ENCODE data around the gene TGFA.

GRCh38 chr2:70518557-70518956 is 35.1 kb downstream of the TGFA start:
- no peak for TF ChIP-seq CTCF (IDR thresholded peaks at IDR 0.05; ENCODE audit: low read depth, low read length, poor library complexity, severe bottlenecking)
- no peak for TF ChIP-seq EZH2phosphoT487 (IDR thresholded peaks at IDR 0.05; ENCODE audit: borderline replicate concordance, low read length)
